HEK293 (cell line): ENCODE results near the gene LSM10.

ENCODE experiments used
- CTCF ChIA-PET: fragments of 350-600 bp; formaldehyde crosslinking; extraction: SDS; loops from one replicate; lab custom pipeline; 2021; ENCODE audit warnings: antibody characterized with exemption; lab: Yijun Ruan, JAX
- POLR2A ChIA-PET: fragments of 300-600 bp; formaldehyde crosslinking; extraction: SDS; loops from one replicate; lab custom pipeline; 2020; ENCODE audit warnings: antibody characterized with exemption, inconsistent platforms; lab: Yijun Ruan, JAX
- H3K27ac ChIP-seq: fragments of 200-500 bp; sonication (Bioruptor generic); 2 replicates; pipeline ENCODE4 v1.5.1; 2014; ENCODE audit warnings: low read depth, low read length, control low read depth, inconsistent platforms; ENCODE audit errors: extremely low read depth
- H3K36me3 ChIP-seq, 2 experiments: fragments of 200-500 bp in 1 of 2; sonication (Bioruptor generic) in 1 of 2; 1 replicate in 1 of 2; 2 replicates in 1 of 2; pipeline ENCODE4 v1.5.1; 2014 to 2017; ENCODE audit warnings: inconsistent platforms in 2 of 2, low read length in 2 of 2; ENCODE audit not compliant: control insufficient read depth in 2 of 2, insufficient read depth in 1 of 2
- H3K4me1 ChIP-seq: fragments of 200-500 bp; sonication (Bioruptor generic); 2 replicates; pipeline ENCODE4 v1.5.1; 2014; ENCODE audit warnings: mild to moderate bottlenecking, low read length, inconsistent platforms; ENCODE audit not compliant: control insufficient read depth, insufficient read depth
- H3K4me3 ChIP-seq: 2 replicates; pipeline ENCODE4 v1.5.1; 2011; ENCODE audit warnings: low read depth, mild to moderate bottlenecking, control low read depth, low read length, moderate library complexity
- H3K9me3 ChIP-seq: fragments of 200-500 bp; sonication (Bioruptor generic); 2 replicates; pipeline ENCODE4 v1.5.1; 2014; ENCODE audit warnings: low read depth, low read length, inconsistent platforms; ENCODE audit not compliant: control insufficient read depth, insufficient read depth
- BCL11B ChIP-seq: fragments of 450-650 bp; formaldehyde crosslinking; IDR thresholded peaks from 2 replicates; pipeline ENCODE4 v1.5.1; 2016; ENCODE audit warnings: low read depth, missing biosample characterization, missing genetic modification characterization
- EGR2 ChIP-seq: fragments of 450-650 bp; formaldehyde crosslinking; IDR thresholded peaks from 2 replicates; pipeline ENCODE4 v1.5.1; 2016; ENCODE audit warnings: low read depth, missing biosample characterization, missing genetic modification characterization
- GLIS2 ChIP-seq: fragments of 450-650 bp; formaldehyde crosslinking; IDR thresholded peaks from 2 replicates; pipeline ENCODE4 v1.5.1; 2016; ENCODE audit warnings: missing biosample characterization, missing genetic modification characterization
- KLF10 ChIP-seq: fragments of 450-650 bp; IDR thresholded peaks from 2 replicates; pipeline ENCODE4 v1.5.1; 2018; ENCODE audit warnings: missing biosample characterization, mild to moderate bottlenecking, missing genetic modification characterization
- MYNN ChIP-seq: fragments of 450-650 bp; formaldehyde crosslinking; IDR thresholded peaks from 2 replicates; pipeline ENCODE4 v1.5.1; 2016; ENCODE audit warnings: missing biosample characterization, missing genetic modification characterization, borderline replicate concordance
- OSR2 ChIP-seq: fragments of 450-650 bp; formaldehyde crosslinking; IDR thresholded peaks from 2 replicates; pipeline ENCODE4 v1.5.1; 2016; ENCODE audit warnings: missing biosample characterization, missing genetic modification characterization
- OVOL3 ChIP-seq: fragments of 450-650 bp; formaldehyde crosslinking; IDR thresholded peaks from 2 replicates; pipeline ENCODE4 v1.5.1; 2016; ENCODE audit warnings: missing biosample characterization, missing genetic modification characterization
- SALL2 ChIP-seq: fragments of 450-650 bp; formaldehyde crosslinking; IDR thresholded peaks from 2 replicates; pipeline ENCODE4 v1.5.0; 2017; ENCODE audit warnings: missing biosample characterization, mild to moderate bottlenecking, missing genetic modification characterization, borderline replicate concordance
- SCRT2 ChIP-seq: fragments of 450-650 bp; formaldehyde crosslinking; IDR thresholded peaks from 2 replicates; pipeline ENCODE4 v1.5.1; 2016; ENCODE audit warnings: missing biosample characterization, missing genetic modification characterization
- SP7 ChIP-seq: fragments of 450-650 bp; formaldehyde crosslinking; IDR thresholded peaks from 2 replicates; pipeline ENCODE4 v1.5.1; 2016; ENCODE audit warnings: missing biosample characterization, missing genetic modification characterization
- ZBTB48 ChIP-seq: fragments of 450-650 bp; formaldehyde crosslinking; IDR thresholded peaks from 2 replicates; pipeline ENCODE4 v1.5.1; 2016; ENCODE audit warnings: missing biosample characterization, missing genetic modification characterization
- ZNF211 ChIP-seq: fragments of 450-650 bp; formaldehyde crosslinking; IDR thresholded peaks from 2 replicates; pipeline ENCODE4 v1.5.1; 2016; ENCODE audit warnings: low read depth, missing biosample characterization, missing genetic modification characterization
- ZNF24 ChIP-seq: fragments of 450-650 bp; formaldehyde crosslinking; IDR thresholded peaks from 2 replicates; pipeline ENCODE4 v1.5.1; 2016; ENCODE audit warnings: missing biosample characterization, missing genetic modification characterization
- ZNF335 ChIP-seq: fragments of 450-650 bp; formaldehyde crosslinking; conservative IDR thresholded peaks from 2 replicates; pipeline ENCODE4 v1.5.1; 2016; ENCODE audit warnings: missing biosample characterization, missing genetic modification characterization
- ZNF37A ChIP-seq: fragments of 450-650 bp; IDR thresholded peaks from 2 replicates; pipeline ENCODE4 v1.5.1; 2018; ENCODE audit warnings: missing biosample characterization, missing genetic modification characterization
- ZNF514 ChIP-seq: fragments of 450-650 bp; formaldehyde crosslinking; IDR thresholded peaks from 2 replicates; pipeline ENCODE4 v1.5.1; 2016; ENCODE audit warnings: missing biosample characterization, missing genetic modification characterization
- ZNF548 ChIP-seq: fragments of 450-650 bp; formaldehyde crosslinking; IDR thresholded peaks from 2 replicates; pipeline ENCODE4 v1.5.1; 2016; ENCODE audit warnings: missing biosample characterization, missing genetic modification characterization
- ZNF571 ChIP-seq: fragments of 450-650 bp; formaldehyde crosslinking; IDR thresholded peaks from 2 replicates; pipeline ENCODE4 v1.5.0; 2017; ENCODE audit warnings: missing biosample characterization, missing genetic modification characterization
- ZNF600 ChIP-seq: fragments of 450-650 bp; formaldehyde crosslinking; IDR thresholded peaks from 2 replicates; pipeline ENCODE4 v1.5.1; 2016; ENCODE audit warnings: missing biosample characterization, missing genetic modification characterization
- ZNF610 ChIP-seq: fragments of 450-650 bp; formaldehyde crosslinking; IDR thresholded peaks from 2 replicates; pipeline ENCODE4 v1.5.1; 2016; ENCODE audit warnings: missing biosample characterization, missing genetic modification characterization, borderline replicate concordance
- ZNF707 ChIP-seq: fragments of 450-650 bp; formaldehyde crosslinking; IDR thresholded peaks from 2 replicates; pipeline ENCODE4 v1.5.1; 2016; ENCODE audit warnings: missing biosample characterization, missing genetic modification characterization
- ZNF830 ChIP-seq: fragments of 450-650 bp; IDR thresholded peaks from 2 replicates; pipeline ENCODE4 v1.5.0; 2018; ENCODE audit warnings: missing biosample characterization, missing genetic modification characterization, low read depth, mild to moderate bottlenecking, moderate library complexity
- ZSCAN16 ChIP-seq: fragments of 450-650 bp; formaldehyde crosslinking; IDR thresholded peaks from 2 replicates; pipeline ENCODE4 v1.5.1; 2016; ENCODE audit warnings: missing biosample characterization, missing genetic modification characterization
- TF ChIP-seq, protein P1 (sequence below): fragments of 450-650 bp; IDR thresholded peaks from 2 replicates; pipeline ENCODE4 v1.5.1; 2018; ENCODE audit warnings: missing biosample characterization, missing genetic modification characterization
- TF ChIP-seq, protein P2 (sequence below): fragments of 450-650 bp; formaldehyde crosslinking; IDR thresholded peaks from 2 replicates; pipeline ENCODE4; 2016; ENCODE audit warnings: missing biosample characterization, missing genetic modification characterization
- TF ChIP-seq, protein P3 (sequence below): fragments of 450-650 bp; formaldehyde crosslinking; IDR thresholded peaks from 2 replicates; pipeline ENCODE4 v1.5.1; 2016; ENCODE audit warnings: missing biosample characterization, missing genetic modification characterization
- TF ChIP-seq, protein P4 (sequence below): fragments of 450-650 bp; formaldehyde crosslinking; conservative IDR thresholded peaks from 2 replicates; pipeline ENCODE4 v1.5.1; 2016; ENCODE audit warnings: low read depth, missing biosample characterization, missing genetic modification characterization

LSM10 gene

DNA sequence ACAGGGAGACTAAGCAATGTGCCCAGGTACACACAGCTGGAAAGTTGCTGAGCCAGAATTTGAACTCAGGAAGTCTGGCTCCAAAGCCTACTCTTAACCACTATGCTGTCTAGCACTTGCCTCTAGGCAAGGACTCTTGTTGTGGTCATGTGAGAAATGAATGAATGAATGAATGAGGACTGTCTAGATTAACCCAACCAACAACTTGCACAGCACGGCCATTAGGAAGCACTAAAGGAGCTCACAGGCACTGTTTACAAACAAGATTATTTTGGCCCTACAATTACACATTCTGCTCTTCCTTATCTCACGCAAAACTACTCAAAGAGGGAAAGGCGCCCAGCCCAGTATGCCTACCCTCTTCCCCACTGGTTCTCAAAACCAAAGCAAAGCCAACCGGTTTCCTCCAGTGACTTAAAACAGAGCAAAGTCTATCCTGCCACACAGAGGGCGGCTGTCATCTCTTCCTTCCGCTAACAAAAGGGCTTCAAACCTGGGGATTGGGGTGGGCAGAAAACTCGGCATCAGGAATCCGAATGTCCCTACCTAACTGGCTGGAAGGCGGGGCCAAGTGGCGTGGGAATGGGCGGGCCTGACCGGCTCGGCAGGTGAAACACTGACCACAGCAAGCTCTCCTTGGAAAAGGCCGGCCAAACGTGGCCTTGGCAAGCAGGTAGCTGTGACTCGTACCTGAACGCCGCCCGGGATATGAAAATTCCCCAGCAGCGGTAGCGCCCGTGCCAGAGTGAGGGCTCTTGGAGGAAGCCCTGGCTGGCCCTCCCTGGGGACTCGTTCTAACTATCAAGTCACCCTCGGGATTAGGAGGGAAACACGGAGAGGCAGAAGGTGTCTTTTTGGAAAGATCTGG lies 12.9 kb downstream of the LSM10 start (continued):
- no peak for TF ChIP-seq SCRT2 (tag by site-specific recombination)
- TF ChIP-seq ZNF335 (tag by site-specific recombination): peak; percentile 57; the same call in 1 of the 2 replicates
- peak; percentile 38 for TF ChIP-seq ZBTB48
- 0 out of 2 replicates have a peak, but pooled peaks have one; percentile 5 for TF ChIP-seq EGR2 (tag by site-specific recombination)
- TF ChIP-seq BCL11B: no peak
- no peak for TF ChIP-seq ZNF571 (tag by site-specific recombination)
- TF ChIP-seq, protein P1, sequence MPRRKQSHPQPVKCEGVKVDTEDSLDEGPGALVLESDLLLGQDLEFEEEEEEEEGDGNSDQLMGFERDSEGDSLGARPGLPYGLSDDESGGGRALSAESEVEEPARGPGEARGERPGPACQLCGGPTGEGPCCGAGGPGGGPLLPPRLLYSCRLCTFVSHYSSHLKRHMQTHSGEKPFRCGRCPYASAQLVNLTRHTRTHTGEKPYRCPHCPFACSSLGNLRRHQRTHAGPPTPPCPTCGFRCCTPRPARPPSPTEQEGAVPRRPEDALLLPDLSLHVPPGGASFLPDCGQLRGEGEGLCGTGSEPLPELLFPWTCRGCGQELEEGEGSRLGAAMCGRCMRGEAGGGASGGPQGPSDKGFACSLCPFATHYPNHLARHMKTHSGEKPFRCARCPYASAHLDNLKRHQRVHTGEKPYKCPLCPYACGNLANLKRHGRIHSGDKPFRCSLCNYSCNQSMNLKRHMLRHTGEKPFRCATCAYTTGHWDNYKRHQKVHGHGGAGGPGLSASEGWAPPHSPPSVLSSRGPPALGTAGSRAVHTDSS (tag by site-specific recombination): no peak
- TF ChIP-seq ZNF830 (tag by site-specific recombination): no peak
- peak; percentile 100 for TF ChIP-seq ZNF24 (tag by site-specific recombination)
- TF ChIP-seq OSR2 (tag by site-specific recombination): peak; percentile 29; the same call in 1 of the 2 replicates
- no peak for TF ChIP-seq ZNF548 (tag by site-specific recombination)
- peak; percentile 15; the same call in 1 of the 2 replicates for TF ChIP-seq ZSCAN16 (tag by site-specific recombination)
- no peak for TF ChIP-seq SALL2
- 0 out of 2 replicates have a peak, but pooled peaks have one; percentile 31 for TF ChIP-seq SP7 (tag by site-specific recombination)
- TF ChIP-seq GLIS2 (tag by site-specific recombination): peak; percentile 36; the same call in 1 of the 2 replicates
- peak; percentile 73 for TF ChIP-seq ZNF600 (tag by site-specific recombination)
- no peak; the same call in 1 of the 2 replicates for TF ChIP-seq KLF10
- no peak for TF ChIP-seq ZNF37A
- TF ChIP-seq, protein P2, sequence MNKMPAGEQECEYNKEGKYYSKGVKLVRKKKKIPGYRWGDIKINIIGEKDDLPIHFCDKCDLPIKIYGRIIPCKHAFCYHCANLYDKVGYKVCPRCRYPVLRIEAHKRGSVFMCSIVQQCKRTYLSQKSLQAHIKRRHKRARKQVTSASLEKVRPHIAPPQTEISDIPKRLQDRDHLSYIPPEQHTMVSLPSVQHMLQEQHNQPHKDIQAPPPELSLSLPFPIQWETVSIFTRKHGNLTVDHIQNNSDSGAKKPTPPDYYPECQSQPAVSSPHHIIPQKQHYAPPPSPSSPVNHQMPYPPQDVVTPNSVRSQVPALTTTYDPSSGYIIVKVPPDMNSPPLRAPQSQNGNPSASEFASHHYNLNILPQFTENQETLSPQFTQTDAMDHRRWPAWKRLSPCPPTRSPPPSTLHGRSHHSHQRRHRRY (tag by site-specific recombination): no peak
- TF ChIP-seq ZNF610: no peak
- no peak for TF ChIP-seq ZNF514
- TF ChIP-seq ZNF707: no peak
- TF ChIP-seq, protein P3, sequence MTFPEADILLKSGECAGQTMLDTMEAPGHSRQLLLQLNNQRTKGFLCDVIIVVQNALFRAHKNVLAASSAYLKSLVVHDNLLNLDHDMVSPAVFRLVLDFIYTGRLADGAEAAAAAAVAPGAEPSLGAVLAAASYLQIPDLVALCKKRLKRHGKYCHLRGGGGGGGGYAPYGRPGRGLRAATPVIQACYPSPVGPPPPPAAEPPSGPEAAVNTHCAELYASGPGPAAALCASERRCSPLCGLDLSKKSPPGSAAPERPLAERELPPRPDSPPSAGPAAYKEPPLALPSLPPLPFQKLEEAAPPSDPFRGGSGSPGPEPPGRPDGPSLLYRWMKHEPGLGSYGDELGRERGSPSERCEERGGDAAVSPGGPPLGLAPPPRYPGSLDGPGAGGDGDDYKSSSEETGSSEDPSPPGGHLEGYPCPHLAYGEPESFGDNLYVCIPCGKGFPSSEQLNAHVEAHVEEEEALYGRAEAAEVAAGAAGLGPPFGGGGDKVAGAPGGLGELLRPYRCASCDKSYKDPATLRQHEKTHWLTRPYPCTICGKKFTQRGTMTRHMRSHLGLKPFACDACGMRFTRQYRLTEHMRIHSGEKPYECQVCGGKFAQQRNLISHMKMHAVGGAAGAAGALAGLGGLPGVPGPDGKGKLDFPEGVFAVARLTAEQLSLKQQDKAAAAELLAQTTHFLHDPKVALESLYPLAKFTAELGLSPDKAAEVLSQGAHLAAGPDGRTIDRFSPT (tag by site-specific recombination): no peak
- no peak for TF ChIP-seq OVOL3 (tag by site-specific recombination)

DNA sequence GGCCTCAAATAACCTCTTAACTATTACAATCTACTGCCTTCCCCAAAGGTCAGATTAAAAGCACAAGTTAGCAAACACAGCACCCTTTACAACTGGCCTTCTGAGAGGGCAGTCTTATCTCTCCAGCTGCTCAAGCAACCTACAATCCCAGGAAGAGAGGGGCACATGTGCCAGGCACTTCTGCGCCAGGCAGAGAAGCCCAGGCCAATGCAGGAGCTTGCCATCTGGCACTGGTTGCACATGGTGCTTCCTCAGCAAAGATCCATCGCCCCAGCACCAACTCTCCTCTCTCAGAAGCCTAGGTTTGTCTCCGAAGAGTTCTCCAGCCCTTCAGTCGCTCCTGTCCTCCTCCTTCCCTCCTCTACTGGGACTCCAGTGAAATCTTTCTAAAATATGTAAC lies 14.5 kb downstream of the LSM10 start:
- Histone ChIP-seq H3K4me3 (no peak overlapping the region), H3K36me3 (peaks cover 0 to 4% of the 10 kb centered on the region in 2 experiments; a peak in 1 of 3 replicates), H3K27ac (no peak overlapping the region), H3K4me1 (peaks cover 3% of the 10 kb centered on the region), H3K9me3 (no peaks in the 10 kb centered on the region)
- TF ChIP-seq, protein P4, sequence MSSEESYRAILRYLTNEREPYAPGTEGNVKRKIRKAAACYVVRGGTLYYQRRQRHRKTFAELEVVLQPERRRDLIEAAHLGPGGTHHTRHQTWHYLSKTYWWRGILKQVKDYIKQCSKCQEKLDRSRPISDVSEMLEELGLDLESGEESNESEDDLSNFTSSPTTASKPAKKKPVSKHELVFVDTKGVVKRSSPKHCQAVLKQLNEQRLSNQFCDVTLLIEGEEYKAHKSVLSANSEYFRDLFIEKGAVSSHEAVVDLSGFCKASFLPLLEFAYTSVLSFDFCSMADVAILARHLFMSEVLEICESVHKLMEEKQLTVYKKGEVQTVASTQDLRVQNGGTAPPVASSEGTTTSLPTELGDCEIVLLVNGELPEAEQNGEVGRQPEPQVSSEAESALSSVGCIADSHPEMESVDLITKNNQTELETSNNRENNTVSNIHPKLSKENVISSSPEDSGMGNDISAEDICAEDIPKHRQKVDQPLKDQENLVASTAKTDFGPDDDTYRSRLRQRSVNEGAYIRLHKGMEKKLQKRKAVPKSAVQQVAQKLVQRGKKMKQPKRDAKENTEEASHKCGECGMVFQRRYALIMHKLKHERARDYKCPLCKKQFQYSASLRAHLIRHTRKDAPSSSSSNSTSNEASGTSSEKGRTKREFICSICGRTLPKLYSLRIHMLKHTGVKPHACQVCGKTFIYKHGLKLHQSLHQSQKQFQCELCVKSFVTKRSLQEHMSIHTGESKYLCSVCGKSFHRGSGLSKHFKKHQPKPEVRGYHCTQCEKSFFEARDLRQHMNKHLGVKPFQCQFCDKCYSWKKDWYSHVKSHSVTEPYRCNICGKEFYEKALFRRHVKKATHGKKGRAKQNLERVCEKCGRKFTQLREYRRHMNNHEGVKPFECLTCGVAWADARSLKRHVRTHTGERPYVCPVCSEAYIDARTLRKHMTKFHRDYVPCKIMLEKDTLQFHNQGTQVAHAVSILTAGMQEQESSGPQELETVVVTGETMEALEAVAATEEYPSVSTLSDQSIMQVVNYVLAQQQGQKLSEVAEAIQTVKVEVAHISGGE (tag by site-specific recombination): no peak
- TF ChIP-seq MYNN: no peak
- no peak for TF ChIP-seq ZNF830 (tag by site-specific recombination)
- TF ChIP-seq ZNF211 (tag by site-specific recombination): no peak
- no peak for TF ChIP-seq OVOL3 (tag by site-specific recombination)
- TF ChIP-seq, protein P3 (tag by site-specific recombination): no peak
- ChIA-PET POLR2A (interaction anchor here (5.8 kb wide), 1 partner anchor 15 kb away, joined by 103 read pairs; the partner anchor contains the start of gene LSM10), CTCF (interaction anchor here (3.1 kb wide), 1 partner anchor 15 kb away, joined by 14 read pairs; no protein-coding TSS in a partner anchor)
